Hepatocyte (in vitro differentiated cells): Measurements from ENCODE around the gene PIGU.

Experiments
- CTCF ChIP-seq: fragments of 200-600 bp; sonication (generic); IDR thresholded peaks from 2 replicates; pipeline ENCODE4 v1.5.1; 2016; ENCODE audit warnings: antibody characterized with exemption, mild to moderate bottlenecking; ENCODE audit not compliant: poor library complexity
- EZH2phosphoT487 ChIP-seq: fragments of 200-600 bp; sonication (generic); IDR thresholded peaks from one replicate; pipeline ENCODE4 v1.6.1; 2018; ENCODE audit warnings: antibody characterized with exemption, mild to moderate bottlenecking, low read depth, moderate library complexity; ENCODE audit not compliant: unreplicated experiment, severe bottlenecking

GRCh38 chr20:34712525-34713192 lies 35.8 kb upstream of the PIGU start:
- TF ChIP-seq CTCF (no peak), EZH2phosphoT487 (no peak)
